Measurements from ENCODE around the gene ACSF3. TPM values are rescaled to one million over a fixed set of nuclear protein-coding genes. Genes with fewer than 3 reads are reported as not detected.

Gene ACSF3
- total RNA-seq, 1 experiment from 2014 or later: 74.5 TPM

DNA sequence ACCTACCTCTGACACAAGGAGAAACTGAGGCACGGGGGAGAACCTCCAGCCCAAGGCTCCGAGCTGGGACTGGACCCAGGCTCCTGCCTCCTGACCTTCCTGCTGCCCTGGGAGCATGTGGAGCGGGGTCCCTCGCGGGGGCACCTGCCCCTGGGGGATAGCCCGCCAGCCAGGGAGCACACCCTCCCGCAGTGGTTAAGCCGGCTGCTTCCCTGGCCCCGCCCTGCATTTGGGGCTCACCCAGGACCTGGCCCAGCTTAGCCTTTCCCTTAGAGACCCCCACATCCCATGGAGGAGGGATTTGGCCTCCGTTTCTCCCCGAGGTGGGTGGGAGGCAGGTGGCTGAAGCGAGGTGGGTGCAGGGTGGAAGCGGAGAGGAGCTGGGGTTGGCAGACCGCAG, 76.1 kb downstream of the ACSF3 start:
- peaks cover 24 to 40% of the 10 kb centered on the region in 2 experiments for H3K4me1 ChIP-seq (ENCODE audit: control insufficient read depth in 1 of 2, insufficient read depth in 2 of 2, low read length in 2 of 2)
- intact Hi-C loops (cut with micrococcal nuclease): loop anchor here (2.0 to 5.0 kb wide), 4 partner anchors 31 to 357 kb away; partner anchors contain the start of genes SLC22A31 and ZNF778
- H3K9ac ChIP-seq (ENCODE audit: low read length): no peak overlapping the region
- DNase-seq (ENCODE audit: low read depth, low spot score) (no peak), ATAC-seq (no peak)
- H3K4me2 ChIP-seq (ENCODE audit: low read length): no peak overlapping the region
- POLR2A ChIA-PET: no interaction called here
- H3K9me3 ChIP-seq (ENCODE audit: control insufficient read depth in 1 of 2, insufficient read depth in 1 of 2, low read depth in 1 of 2, low read length in 2 of 2): no peaks in the 10 kb centered on the region
- H3K27ac ChIP-seq (ENCODE audit: low read depth, low read length): peak overlapping the region; percentile 3; the same call in 1 of the 2 replicates
- H3K4me3 ChIP-seq (replicated peaks in 1 of 2; ENCODE audit: low read depth in 1 of 2, low read length in 2 of 2): no peak overlapping the region
- H2AFZ ChIP-seq (ENCODE audit: low read depth, low read length, poor library complexity, severe bottlenecking): no peak overlapping the region
- H3K27me3 ChIP-seq (ENCODE audit: insufficient read depth, low read length): no peaks in the 10 kb centered on the region
- no peaks in the 10 kb centered on the region for H3K79me2 ChIP-seq (ENCODE audit: insufficient read depth, low read length)
- CTCF ChIA-PET: no interaction called here
- RAD21 ChIA-PET (ENCODE audit: low non-redundant PET in 1 of 2, low total read pairs in 2 of 2, uncharacterized antibody in 2 of 2, unreplicated experiment in 2 of 2): interaction anchor here in 1 of 2 experiments (0.5 kb wide), 1 partner anchor 33 kb away, joined by 3 read pairs; no protein-coding TSS in a partner anchor
- TF ChIP-seq, protein P1, sequence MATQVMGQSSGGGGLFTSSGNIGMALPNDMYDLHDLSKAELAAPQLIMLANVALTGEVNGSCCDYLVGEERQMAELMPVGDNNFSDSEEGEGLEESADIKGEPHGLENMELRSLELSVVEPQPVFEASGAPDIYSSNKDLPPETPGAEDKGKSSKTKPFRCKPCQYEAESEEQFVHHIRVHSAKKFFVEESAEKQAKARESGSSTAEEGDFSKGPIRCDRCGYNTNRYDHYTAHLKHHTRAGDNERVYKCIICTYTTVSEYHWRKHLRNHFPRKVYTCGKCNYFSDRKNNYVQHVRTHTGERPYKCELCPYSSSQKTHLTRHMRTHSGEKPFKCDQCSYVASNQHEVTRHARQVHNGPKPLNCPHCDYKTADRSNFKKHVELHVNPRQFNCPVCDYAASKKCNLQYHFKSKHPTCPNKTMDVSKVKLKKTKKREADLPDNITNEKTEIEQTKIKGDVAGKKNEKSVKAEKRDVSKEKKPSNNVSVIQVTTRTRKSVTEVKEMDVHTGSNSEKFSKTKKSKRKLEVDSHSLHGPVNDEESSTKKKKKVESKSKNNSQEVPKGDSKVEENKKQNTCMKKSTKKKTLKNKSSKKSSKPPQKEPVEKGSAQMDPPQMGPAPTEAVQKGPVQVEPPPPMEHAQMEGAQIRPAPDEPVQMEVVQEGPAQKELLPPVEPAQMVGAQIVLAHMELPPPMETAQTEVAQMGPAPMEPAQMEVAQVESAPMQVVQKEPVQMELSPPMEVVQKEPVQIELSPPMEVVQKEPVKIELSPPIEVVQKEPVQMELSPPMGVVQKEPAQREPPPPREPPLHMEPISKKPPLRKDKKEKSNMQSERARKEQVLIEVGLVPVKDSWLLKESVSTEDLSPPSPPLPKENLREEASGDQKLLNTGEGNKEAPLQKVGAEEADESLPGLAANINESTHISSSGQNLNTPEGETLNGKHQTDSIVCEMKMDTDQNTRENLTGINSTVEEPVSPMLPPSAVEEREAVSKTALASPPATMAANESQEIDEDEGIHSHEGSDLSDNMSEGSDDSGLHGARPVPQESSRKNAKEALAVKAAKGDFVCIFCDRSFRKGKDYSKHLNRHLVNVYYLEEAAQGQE (IDR thresholded peaks at IDR 0.05; ENCODE audit: low read depth): no peak
- TF ChIP-seq, protein P2, sequence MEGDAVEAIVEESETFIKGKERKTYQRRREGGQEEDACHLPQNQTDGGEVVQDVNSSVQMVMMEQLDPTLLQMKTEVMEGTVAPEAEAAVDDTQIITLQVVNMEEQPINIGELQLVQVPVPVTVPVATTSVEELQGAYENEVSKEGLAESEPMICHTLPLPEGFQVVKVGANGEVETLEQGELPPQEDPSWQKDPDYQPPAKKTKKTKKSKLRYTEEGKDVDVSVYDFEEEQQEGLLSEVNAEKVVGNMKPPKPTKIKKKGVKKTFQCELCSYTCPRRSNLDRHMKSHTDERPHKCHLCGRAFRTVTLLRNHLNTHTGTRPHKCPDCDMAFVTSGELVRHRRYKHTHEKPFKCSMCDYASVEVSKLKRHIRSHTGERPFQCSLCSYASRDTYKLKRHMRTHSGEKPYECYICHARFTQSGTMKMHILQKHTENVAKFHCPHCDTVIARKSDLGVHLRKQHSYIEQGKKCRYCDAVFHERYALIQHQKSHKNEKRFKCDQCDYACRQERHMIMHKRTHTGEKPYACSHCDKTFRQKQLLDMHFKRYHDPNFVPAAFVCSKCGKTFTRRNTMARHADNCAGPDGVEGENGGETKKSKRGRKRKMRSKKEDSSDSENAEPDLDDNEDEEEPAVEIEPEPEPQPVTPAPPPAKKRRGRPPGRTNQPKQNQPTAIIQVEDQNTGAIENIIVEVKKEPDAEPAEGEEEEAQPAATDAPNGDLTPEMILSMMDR (IDR thresholded peaks at IDR 0.05 in 2 of 3, conservative IDR thresholded peaks at IDR 0.05 in 1 of 3; ENCODE audit: borderline replicate concordance in 1 of 3, insufficient read depth in 1 of 3, low read depth in 2 of 3, low read length in 2 of 3): no peak
- no peak for TF ChIP-seq EZH2phosphoT487 (IDR thresholded peaks at IDR 0.05; ENCODE audit: borderline replicate concordance)
- no peak for TF ChIP-seq SRF (IDR thresholded peaks at IDR 0.05; ENCODE audit: low read depth)
- TF ChIP-seq SIN3A (IDR thresholded peaks at IDR 0.05; ENCODE audit: low read depth): no peak
- TF ChIP-seq CEBPB (IDR thresholded peaks at IDR 0.05; ENCODE audit: low read depth): no peak
- TF ChIP-seq EGR1 (IDR thresholded peaks at IDR 0.05; ENCODE audit: low read depth): no peak
- TF ChIP-seq, protein P3, sequence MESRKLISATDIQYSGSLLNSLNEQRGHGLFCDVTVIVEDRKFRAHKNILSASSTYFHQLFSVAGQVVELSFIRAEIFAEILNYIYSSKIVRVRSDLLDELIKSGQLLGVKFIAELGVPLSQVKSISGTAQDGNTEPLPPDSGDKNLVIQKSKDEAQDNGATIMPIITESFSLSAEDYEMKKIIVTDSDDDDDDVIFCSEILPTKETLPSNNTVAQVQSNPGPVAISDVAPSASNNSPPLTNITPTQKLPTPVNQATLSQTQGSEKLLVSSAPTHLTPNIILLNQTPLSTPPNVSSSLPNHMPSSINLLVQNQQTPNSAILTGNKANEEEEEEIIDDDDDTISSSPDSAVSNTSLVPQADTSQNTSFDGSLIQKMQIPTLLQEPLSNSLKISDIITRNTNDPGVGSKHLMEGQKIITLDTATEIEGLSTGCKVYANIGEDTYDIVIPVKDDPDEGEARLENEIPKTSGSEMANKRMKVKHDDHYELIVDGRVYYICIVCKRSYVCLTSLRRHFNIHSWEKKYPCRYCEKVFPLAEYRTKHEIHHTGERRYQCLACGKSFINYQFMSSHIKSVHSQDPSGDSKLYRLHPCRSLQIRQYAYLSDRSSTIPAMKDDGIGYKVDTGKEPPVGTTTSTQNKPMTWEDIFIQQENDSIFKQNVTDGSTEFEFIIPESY (IDR thresholded peaks at IDR 0.05; ENCODE audit: extremely low read depth, insufficient replicate concordance, low read length): no peak
- no peak for TF ChIP-seq TCF7L2 (IDR thresholded peaks at IDR 0.05; ENCODE audit: borderline replicate concordance, extremely low read depth, insufficient read depth, insufficient read length)
- no peak for TF ChIP-seq SP1 (IDR thresholded peaks at IDR 0.05; ENCODE audit: low read depth)
- no peak for TF ChIP-seq CBX3 (IDR thresholded peaks at IDR 0.05; ENCODE audit: low read depth)
- no peak for TF ChIP-seq EZH2 (IDR thresholded peaks at IDR 0.05)
- TF ChIP-seq YY1 (IDR thresholded peaks at IDR 0.05; ENCODE audit: extremely low read depth, insufficient replicate concordance, low read depth, low read length): no peak
- TF ChIP-seq, protein P4, sequence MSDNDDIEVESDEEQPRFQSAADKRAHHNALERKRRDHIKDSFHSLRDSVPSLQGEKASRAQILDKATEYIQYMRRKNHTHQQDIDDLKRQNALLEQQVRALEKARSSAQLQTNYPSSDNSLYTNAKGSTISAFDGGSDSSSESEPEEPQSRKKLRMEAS (IDR thresholded peaks at IDR 0.05): no peak
- TF ChIP-seq, protein P5, sequence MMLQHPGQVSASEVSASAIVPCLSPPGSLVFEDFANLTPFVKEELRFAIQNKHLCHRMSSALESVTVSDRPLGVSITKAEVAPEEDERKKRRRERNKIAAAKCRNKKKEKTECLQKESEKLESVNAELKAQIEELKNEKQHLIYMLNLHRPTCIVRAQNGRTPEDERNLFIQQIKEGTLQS (IDR thresholded peaks at IDR 0.05): no peak
- no peak for TF ChIP-seq FOSL1 (IDR thresholded peaks at IDR 0.05; ENCODE audit: low read depth)
- TF ChIP-seq RAD21 (IDR thresholded peaks at IDR 0.05; ENCODE audit: low read depth): no peak
- TF ChIP-seq JUND (IDR thresholded peaks at IDR 0.05): no peak
- TF ChIP-seq POLR2AphosphoS5 (IDR thresholded peaks at IDR 0.05; ENCODE audit: low read depth, low read length): no peak
- H3K9me2 ChIP-seq (ENCODE audit: insufficient read depth): no peaks in the 10 kb centered on the region
- no TSS peak for BruUV-seq (replicated peaks)
- H3K36me3 ChIP-seq (ENCODE audit: control insufficient read depth in 1 of 2, insufficient read depth in 2 of 2, low read length in 2 of 2): no peaks in the 10 kb centered on the region
- H4K20me1 ChIP-seq (ENCODE audit: insufficient read depth): no peaks in the 10 kb centered on the region
